ENCODE results near the gene TTYH1.

GRCh38 chr19:54480051-54480450 lies 64.8 kb downstream of the TTYH1 start:
- TF ChIP-seq POLR2AphosphoS5 (IDR thresholded peaks at IDR 0.05; ENCODE audit: borderline replicate concordance, low read depth, low read length) (no peak), EZH2 (IDR thresholded peaks at IDR 0.05) (no peak)
